GM13977 (cell line): ENCODE measurements around the gene CPAMD8.
A peak's percentile ranks its signal among the peaks of the same experiment; 100 is the strongest.
"Not testable (repeated sequence)": the region's sequence is repeated elsewhere in the genome, so short reads cannot be mapped to it uniquely, and the experiment has no call there.

Experiments used
- DNase-seq: peaks from one replicate; pipeline ENCODE4 v3.0.0; 2012; ENCODE audit warnings: low spot score
- in situ Hi-C: fragments of 300-500 bp; cut with MboI; formaldehyde crosslinking; loops from one replicate; pipeline ENCODE4 v1.12.0; 2022; ENCODE audit warnings: low sequenced_read_pairs, low pct_unique_long_range_greater_than_20kb, mixed read lengths, inconsistent platforms; ENCODE audit not compliant: unreplicated experiment
- TF ChIP-seq, protein P1 (sequence below): IDR thresholded peaks from 2 replicates; pipeline ENCODE4 v1.5.1; 2012; ENCODE audit warnings: mild to moderate bottlenecking, control low read depth; ENCODE audit not compliant: insufficient read depth; ENCODE audit errors: extremely low read depth, missing control alignments

CPAMD8 gene

DNA sequence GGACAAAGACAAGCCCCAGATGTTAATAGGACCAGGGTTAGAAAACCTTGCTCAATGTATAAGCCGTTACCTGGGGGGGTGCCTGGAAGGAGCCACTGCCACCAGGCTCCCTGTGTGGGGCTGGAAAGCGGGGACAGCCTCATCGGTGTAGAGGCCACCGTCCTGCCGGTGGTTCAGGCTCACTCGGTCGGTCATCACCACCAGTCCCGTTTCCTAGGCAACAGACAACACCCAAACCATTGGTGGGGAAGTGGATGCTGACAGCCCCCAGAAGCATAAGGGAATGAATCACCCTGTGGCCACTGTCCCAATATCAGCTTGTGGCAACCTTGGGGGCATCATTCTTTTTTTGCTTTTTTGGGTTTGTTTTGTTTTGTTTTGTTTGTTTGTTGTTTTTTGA, 55.8 kb downstream of the CPAMD8 start:
- in situ Hi-C loops, result no loop called here
- no peak for DNase-seq
- TF ChIP-seq, protein P1, sequence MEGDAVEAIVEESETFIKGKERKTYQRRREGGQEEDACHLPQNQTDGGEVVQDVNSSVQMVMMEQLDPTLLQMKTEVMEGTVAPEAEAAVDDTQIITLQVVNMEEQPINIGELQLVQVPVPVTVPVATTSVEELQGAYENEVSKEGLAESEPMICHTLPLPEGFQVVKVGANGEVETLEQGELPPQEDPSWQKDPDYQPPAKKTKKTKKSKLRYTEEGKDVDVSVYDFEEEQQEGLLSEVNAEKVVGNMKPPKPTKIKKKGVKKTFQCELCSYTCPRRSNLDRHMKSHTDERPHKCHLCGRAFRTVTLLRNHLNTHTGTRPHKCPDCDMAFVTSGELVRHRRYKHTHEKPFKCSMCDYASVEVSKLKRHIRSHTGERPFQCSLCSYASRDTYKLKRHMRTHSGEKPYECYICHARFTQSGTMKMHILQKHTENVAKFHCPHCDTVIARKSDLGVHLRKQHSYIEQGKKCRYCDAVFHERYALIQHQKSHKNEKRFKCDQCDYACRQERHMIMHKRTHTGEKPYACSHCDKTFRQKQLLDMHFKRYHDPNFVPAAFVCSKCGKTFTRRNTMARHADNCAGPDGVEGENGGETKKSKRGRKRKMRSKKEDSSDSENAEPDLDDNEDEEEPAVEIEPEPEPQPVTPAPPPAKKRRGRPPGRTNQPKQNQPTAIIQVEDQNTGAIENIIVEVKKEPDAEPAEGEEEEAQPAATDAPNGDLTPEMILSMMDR, result no peak

GRCh38 chr19:16969135-16969534, 57.5 kb downstream of the CPAMD8 start:
- TF ChIP-seq, protein P1, result peak; percentile 27
- no peak for DNase-seq
- in situ Hi-C loops, result no loop called here

- in situ Hi-C loops, DNase-seq: not testable (repeated sequence)
Measured at GRCh38 chr19:16960996-16961822, 65.4 kb downstream of the CPAMD8 start.

DNA sequence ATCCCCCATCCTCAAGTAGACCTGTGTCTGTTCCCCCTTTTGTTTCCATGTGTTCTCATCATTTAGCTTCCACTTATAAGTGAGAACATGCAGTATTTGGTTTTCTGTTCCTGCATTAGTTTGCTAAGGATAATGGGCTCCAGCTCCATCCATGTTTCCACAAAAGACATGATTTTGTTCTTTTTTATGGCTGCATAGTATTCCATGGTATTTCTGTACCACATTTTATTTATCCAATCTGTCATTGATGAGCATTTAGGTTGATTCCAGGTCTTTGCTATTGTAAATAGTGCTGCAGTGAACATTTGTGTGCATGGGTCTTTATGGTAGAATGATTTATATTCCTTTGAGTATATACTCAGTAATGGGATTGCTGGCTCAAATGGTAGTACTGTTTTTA, 68.3 kb downstream of the CPAMD8 start:
- in situ Hi-C loops, DNase-seq: not testable (repeated sequence)

- TF ChIP-seq, protein P1, result no peak
- DNase-seq, result no peak
- in situ Hi-C loops, result no loop called here
Measured at GRCh38 chr19:16957855-16958254, 68.8 kb downstream of the CPAMD8 start.

GRCh38 chr19:16957151-16957701, 69.4 kb downstream of the CPAMD8 start:
- TF ChIP-seq, protein P1, result no peak
- in situ Hi-C loops, result no loop called here
- DNase-seq, result no peak

GRCh38 chr19:16955161-16955560, 71.4 kb downstream of the CPAMD8 start:
- in situ Hi-C loops, result no loop called here
- DNase-seq, result no peak
- TF ChIP-seq, protein P1, result no peak
